ENCODE measurements around the gene QDPR.
"Not testable (repeated sequence)": the region's sequence is repeated elsewhere in the genome, so short reads cannot be mapped to it uniquely, and the experiment has no call there.

The QDPR gene

GRCh38 chr4:17450269-17450804 lies 61.6 kb downstream of the QDPR start:
- Mint-ChIP-seq H3K36me3 (no peaks in the 10 kb centered on the region), H3K4me1 (no peaks in the 10 kb centered on the region)
- CTCF ChIA-PET, result interaction anchor here (1.0 to 1.4 kb wide), 2 partner anchors 88 to 656 kb away, joined by 3 read pairs; no protein-coding TSS in a partner anchor

GRCh38 chr4:17448689-17449088 lies 63.2 kb downstream of the QDPR start:
- no peaks in the 10 kb centered on the region for H3K4me1 Mint-ChIP-seq
- H3K27ac Mint-ChIP-seq, result no peak overlapping the region
- no peak overlapping the region for H3K4me3 Mint-ChIP-seq
- H3K36me3 Mint-ChIP-seq, result no peaks in the 10 kb centered on the region
- no peaks in the 10 kb centered on the region for H3K9me3 Mint-ChIP-seq
- DNase-seq, result no peak
- CTCF ChIA-PET, result interaction anchor here (1.4 to 3.1 kb wide), 7 partner anchors 14 to 1158 kb away, joined by 4 to 52 read pairs (median 7); no protein-coding TSS in a partner anchor
- H3K27me3 Mint-ChIP-seq, result peaks cover 7% of the 10 kb centered on the region

More at GRCh38 chr4:17450269-17450804, 61.6 kb downstream of the QDPR start:
- no peak overlapping the region for H3K27ac Mint-ChIP-seq
- H3K4me3 Mint-ChIP-seq, result no peak overlapping the region
- no peak for DNase-seq
- H3K9me3 Mint-ChIP-seq, result no peaks in the 10 kb centered on the region
- H3K27me3 Mint-ChIP-seq, result peaks cover 7% of the 10 kb centered on the region

GRCh38 chr4:17447675-17448298 lies 64.1 kb downstream of the QDPR start:
- no peaks in the 10 kb centered on the region for H3K4me1 Mint-ChIP-seq
- H3K36me3 Mint-ChIP-seq, result no peaks in the 10 kb centered on the region
- peak; percentile 74 for DNase-seq
- no peak overlapping the region for H3K4me3 Mint-ChIP-seq
- no peaks in the 10 kb centered on the region for H3K9me3 Mint-ChIP-seq
- H3K27ac Mint-ChIP-seq, result no peak overlapping the region
- CTCF ChIA-PET, result interaction anchor here (0.6 to 3.1 kb wide), 24 partner anchors 10 to 1159 kb away, joined by 3 to 52 read pairs (median 4); no protein-coding TSS in a partner anchor
- peaks cover 7% of the 10 kb centered on the region for H3K27me3 Mint-ChIP-seq

- H3K27ac Mint-ChIP-seq, result no peak overlapping the region
- H3K4me1 Mint-ChIP-seq, result no peaks in the 10 kb centered on the region
- H3K4me3 Mint-ChIP-seq, result no peak overlapping the region
- peaks cover 7% of the 10 kb centered on the region for H3K27me3 Mint-ChIP-seq
- DNase-seq, result no peak
- CTCF ChIA-PET, result interaction anchor here (0.8 to 3.1 kb wide), 18 partner anchors 10 to 1158 kb away, joined by 3 to 52 read pairs (median 4); no protein-coding TSS in a partner anchor
- no peaks in the 10 kb centered on the region for H3K36me3 Mint-ChIP-seq
- H3K9me3 Mint-ChIP-seq, result no peaks in the 10 kb centered on the region
Observed at GRCh38 chr4:17447056-17447455, 64.8 kb downstream of the QDPR start.

GRCh38 chr4:17442477-17442876 lies 69.4 kb downstream of the QDPR start:
- H3K36me3 Mint-ChIP-seq, CTCF ChIA-PET, H3K27me3 Mint-ChIP-seq, H3K9me3 Mint-ChIP-seq, H3K4me3 Mint-ChIP-seq, DNase-seq, H3K27ac Mint-ChIP-seq, H3K4me1 Mint-ChIP-seq: not testable (repeated sequence)

- H3K4me1 Mint-ChIP-seq, result no peaks in the 10 kb centered on the region
- no peaks in the 10 kb centered on the region for H3K36me3 Mint-ChIP-seq
- CTCF ChIA-PET, result interaction anchor here (2.3 kb wide), 1 partner anchor 10 kb away, joined by 8 read pairs; no protein-coding TSS in a partner anchor
- H3K9me3 Mint-ChIP-seq, result peaks cover 3% of the 10 kb centered on the region
- H3K4me3 Mint-ChIP-seq, result no peak overlapping the region
- no peaks in the 10 kb centered on the region for H3K27me3 Mint-ChIP-seq
- H3K27ac Mint-ChIP-seq, result no peak overlapping the region
- DNase-seq, result no peak
Observed at GRCh38 chr4:17437396-17437795, 74.5 kb downstream of the QDPR start.

GRCh38 chr4:17436750-17437090 lies 75.2 kb downstream of the QDPR start:
- CTCF ChIA-PET, result interaction anchor here (2.3 kb wide), 1 partner anchor 11 kb away, joined by 8 read pairs; no protein-coding TSS in a partner anchor
- Mint-ChIP-seq H3K27me3 (no peaks in the 10 kb centered on the region), H3K4me1 (no peaks in the 10 kb centered on the region)

More at GRCh38 chr4:17436750-17437090, 75.2 kb downstream of the QDPR start:
- peaks cover 3% of the 10 kb centered on the region for H3K9me3 Mint-ChIP-seq
- H3K36me3 Mint-ChIP-seq, result no peaks in the 10 kb centered on the region
- no peak for DNase-seq
- H3K27ac Mint-ChIP-seq, result no peak overlapping the region
- no peak overlapping the region for H3K4me3 Mint-ChIP-seq
